ENCODE data around the gene ARHGEF17. TPM values are rescaled to one million over a fixed set of nuclear protein-coding genes. Genes with fewer than 3 reads are reported as not detected.

Gene ARHGEF17
- total and polyA plus RNA-seq, 4 donors = 2.6 to 12.6 (median 5.7) TPM

- H3K27ac ChIP-seq (ENCODE audit: low read depth in 1 of 2, low read length in 2 of 2) = no peak overlapping the region
- 86% methylated on average over 5 of the region's 5 CpGs for WGBS
- no peak overlapping the region for H3K9ac ChIP-seq (ENCODE audit: low read depth in 1 of 2, low read length in 2 of 2)
- no peaks in the 10 kb centered on the region for H3K9me3 ChIP-seq (ENCODE audit: control insufficient read depth in 4 of 4, low read length in 3 of 4)
- H3K36me3 ChIP-seq (ENCODE audit: control insufficient read depth in 4 of 4, insufficient read depth in 3 of 4, low read depth in 1 of 4, low read length in 3 of 4) = no peaks in the 10 kb centered on the region
- no peak for DNase-seq (ENCODE audit: low spot score)
- no peak for TF ChIP-seq YY1 (IDR thresholded peaks at IDR 0.05)
- TF ChIP-seq, protein P1, sequence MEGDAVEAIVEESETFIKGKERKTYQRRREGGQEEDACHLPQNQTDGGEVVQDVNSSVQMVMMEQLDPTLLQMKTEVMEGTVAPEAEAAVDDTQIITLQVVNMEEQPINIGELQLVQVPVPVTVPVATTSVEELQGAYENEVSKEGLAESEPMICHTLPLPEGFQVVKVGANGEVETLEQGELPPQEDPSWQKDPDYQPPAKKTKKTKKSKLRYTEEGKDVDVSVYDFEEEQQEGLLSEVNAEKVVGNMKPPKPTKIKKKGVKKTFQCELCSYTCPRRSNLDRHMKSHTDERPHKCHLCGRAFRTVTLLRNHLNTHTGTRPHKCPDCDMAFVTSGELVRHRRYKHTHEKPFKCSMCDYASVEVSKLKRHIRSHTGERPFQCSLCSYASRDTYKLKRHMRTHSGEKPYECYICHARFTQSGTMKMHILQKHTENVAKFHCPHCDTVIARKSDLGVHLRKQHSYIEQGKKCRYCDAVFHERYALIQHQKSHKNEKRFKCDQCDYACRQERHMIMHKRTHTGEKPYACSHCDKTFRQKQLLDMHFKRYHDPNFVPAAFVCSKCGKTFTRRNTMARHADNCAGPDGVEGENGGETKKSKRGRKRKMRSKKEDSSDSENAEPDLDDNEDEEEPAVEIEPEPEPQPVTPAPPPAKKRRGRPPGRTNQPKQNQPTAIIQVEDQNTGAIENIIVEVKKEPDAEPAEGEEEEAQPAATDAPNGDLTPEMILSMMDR (IDR thresholded peaks at IDR 0.05; ENCODE audit: low read depth, low read length, missing input control) = no peak
- TF ChIP-seq RXRA (IDR thresholded peaks at IDR 0.05) = no peak
- TF ChIP-seq, protein P2, sequence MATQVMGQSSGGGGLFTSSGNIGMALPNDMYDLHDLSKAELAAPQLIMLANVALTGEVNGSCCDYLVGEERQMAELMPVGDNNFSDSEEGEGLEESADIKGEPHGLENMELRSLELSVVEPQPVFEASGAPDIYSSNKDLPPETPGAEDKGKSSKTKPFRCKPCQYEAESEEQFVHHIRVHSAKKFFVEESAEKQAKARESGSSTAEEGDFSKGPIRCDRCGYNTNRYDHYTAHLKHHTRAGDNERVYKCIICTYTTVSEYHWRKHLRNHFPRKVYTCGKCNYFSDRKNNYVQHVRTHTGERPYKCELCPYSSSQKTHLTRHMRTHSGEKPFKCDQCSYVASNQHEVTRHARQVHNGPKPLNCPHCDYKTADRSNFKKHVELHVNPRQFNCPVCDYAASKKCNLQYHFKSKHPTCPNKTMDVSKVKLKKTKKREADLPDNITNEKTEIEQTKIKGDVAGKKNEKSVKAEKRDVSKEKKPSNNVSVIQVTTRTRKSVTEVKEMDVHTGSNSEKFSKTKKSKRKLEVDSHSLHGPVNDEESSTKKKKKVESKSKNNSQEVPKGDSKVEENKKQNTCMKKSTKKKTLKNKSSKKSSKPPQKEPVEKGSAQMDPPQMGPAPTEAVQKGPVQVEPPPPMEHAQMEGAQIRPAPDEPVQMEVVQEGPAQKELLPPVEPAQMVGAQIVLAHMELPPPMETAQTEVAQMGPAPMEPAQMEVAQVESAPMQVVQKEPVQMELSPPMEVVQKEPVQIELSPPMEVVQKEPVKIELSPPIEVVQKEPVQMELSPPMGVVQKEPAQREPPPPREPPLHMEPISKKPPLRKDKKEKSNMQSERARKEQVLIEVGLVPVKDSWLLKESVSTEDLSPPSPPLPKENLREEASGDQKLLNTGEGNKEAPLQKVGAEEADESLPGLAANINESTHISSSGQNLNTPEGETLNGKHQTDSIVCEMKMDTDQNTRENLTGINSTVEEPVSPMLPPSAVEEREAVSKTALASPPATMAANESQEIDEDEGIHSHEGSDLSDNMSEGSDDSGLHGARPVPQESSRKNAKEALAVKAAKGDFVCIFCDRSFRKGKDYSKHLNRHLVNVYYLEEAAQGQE (IDR thresholded peaks at IDR 0.05) = no peak
- TF ChIP-seq SP1 (IDR thresholded peaks at IDR 0.05) = no peak
- TF ChIP-seq RAD21 (IDR thresholded peaks at IDR 0.05) = no peak
- no peak for TF ChIP-seq ATF3 (IDR thresholded peaks at IDR 0.05)
- no peak for TF ChIP-seq HNF4A (conservative IDR thresholded peaks at IDR 0.05)
- no peak for TF ChIP-seq EGR1 (IDR thresholded peaks at IDR 0.05; ENCODE audit: low read depth in 2 of 2)
- TF ChIP-seq MAX (IDR thresholded peaks at IDR 0.05) = no peak
- no peak for TF ChIP-seq GABPA (IDR thresholded peaks at IDR 0.05 in 1 of 2, conservative IDR thresholded peaks at IDR 0.05 in 1 of 2)
- no peak for TF ChIP-seq FOXA2 (IDR thresholded peaks at IDR 0.05)
- no peak for TF ChIP-seq JUND (IDR thresholded peaks at IDR 0.05)
- no peak for TF ChIP-seq FOXA1 (IDR thresholded peaks at IDR 0.05)
- H3K4me3 ChIP-seq (ENCODE audit: low read depth in 1 of 3, low read length in 3 of 3) = no peak overlapping the region
- no peaks in the 10 kb centered on the region for H3K27me3 ChIP-seq (ENCODE audit: control insufficient read depth in 4 of 4, insufficient read depth in 4 of 4, low read length in 3 of 4)
- no peaks in the 10 kb centered on the region for H3K4me1 ChIP-seq (ENCODE audit: control insufficient read depth in 4 of 4, insufficient read depth in 4 of 4, low read length in 3 of 4)
Measured at GRCh38 chr11:73398132-73398526, 90.1 kb downstream of the ARHGEF17 start.

- TF ChIP-seq MAX (IDR thresholded peaks at IDR 0.05) (no peak), ZBTB33 (IDR thresholded peaks at IDR 0.05) (no peak), HNF4G (IDR thresholded peaks at IDR 0.05) (no peak), YY1 (IDR thresholded peaks at IDR 0.05) (no peak), SP1 (IDR thresholded peaks at IDR 0.05) (no peak), TAF1 (conservative IDR thresholded peaks at IDR 0.05) (no peak), GABPA (IDR thresholded peaks at IDR 0.05 in 1 of 2, conservative IDR thresholded peaks at IDR 0.05 in 1 of 2) (no peak), FOXA1 (IDR thresholded peaks at IDR 0.05) (no peak), HNF4A (conservative IDR thresholded peaks at IDR 0.05) (no peak), FOXA2 (IDR thresholded peaks at IDR 0.05) (no peak)
- TF ChIP-seq, protein P1 (IDR thresholded peaks at IDR 0.05; ENCODE audit: low read depth, low read length, missing input control) = no peak
- TF ChIP-seq, protein P2 (IDR thresholded peaks at IDR 0.05) = no peak
- no peaks in the 10 kb centered on the region for H3K4me1 ChIP-seq (ENCODE audit: control insufficient read depth in 4 of 4, insufficient read depth in 4 of 4, low read length in 3 of 4)
- 98% methylated on average over 2 of the region's 2 CpGs for WGBS
- H3K9ac ChIP-seq (ENCODE audit: low read depth in 1 of 2, low read length in 2 of 2) = no peak overlapping the region
- H3K36me3 ChIP-seq (ENCODE audit: control insufficient read depth in 4 of 4, insufficient read depth in 3 of 4, low read depth in 1 of 4, low read length in 3 of 4) = no peaks in the 10 kb centered on the region
- DNase-seq (ENCODE audit: low spot score) = no peak
- H3K9me3 ChIP-seq (ENCODE audit: control insufficient read depth in 4 of 4, low read length in 3 of 4) = no peaks in the 10 kb centered on the region
- H3K27me3 ChIP-seq (ENCODE audit: control insufficient read depth in 4 of 4, insufficient read depth in 4 of 4, low read length in 3 of 4) = no peaks in the 10 kb centered on the region
- no peak overlapping the region for H3K4me3 ChIP-seq (ENCODE audit: low read depth in 1 of 3, low read length in 3 of 3)
- no peak overlapping the region for H3K27ac ChIP-seq (ENCODE audit: low read depth in 1 of 2, low read length in 2 of 2)
Measured at GRCh38 chr11:73398721-73399120, 90.6 kb downstream of the ARHGEF17 start.

Measured in liver (tissue), 9 donors.